ENCODE results near the gene KLHL40.

The KLHL40 gene

GRCh38 chr3:42702982-42703694, 17.8 kb downstream of the KLHL40 start:
- no peak for DNase-seq (ENCODE audit: low read depth, low spot score)

- no peak for DNase-seq (ENCODE audit: low read depth, low spot score)
Measured at GRCh38 chr3:42703695-42704025, 18.3 kb downstream of the KLHL40 start.

GRCh38 chr3:42704136-42704841, 19.0 kb downstream of the KLHL40 start:
- no peak for DNase-seq (ENCODE audit: low read depth, low spot score)

- DNase-seq (ENCODE audit: low read depth, low spot score), result no peak
Measured at GRCh38 chr3:42705058-42705767, 19.9 kb downstream of the KLHL40 start.

GRCh38 chr3:42705962-42706585, 20.7 kb downstream of the KLHL40 start:
- DNase-seq (ENCODE audit: low read depth, low spot score), result no peak

GRCh38 chr3:42706721-42707619, 21.6 kb downstream of the KLHL40 start:
- no peak for DNase-seq (ENCODE audit: low read depth, low spot score)

- no peak for DNase-seq (ENCODE audit: low read depth, low spot score)
Measured at GRCh38 chr3:42707620-42708355, 22.5 kb downstream of the KLHL40 start.

GRCh38 chr3:42708611-42709151, 23.3 kb downstream of the KLHL40 start:
- DNase-seq (ENCODE audit: low read depth, low spot score), result no peak

- no peak for DNase-seq (ENCODE audit: low read depth, low spot score)
Measured at GRCh38 chr3:42709621-42710020, 24.3 kb downstream of the KLHL40 start.

GRCh38 chr3:42710323-42711021, 25.1 kb downstream of the KLHL40 start:
- DNase-seq (ENCODE audit: low read depth, low spot score), result no peak

GRCh38 chr3:42711491-42712343, 26.4 kb downstream of the KLHL40 start:
- DNase-seq (ENCODE audit: low read depth, low spot score), result no peak

GRCh38 chr3:42712344-42712648, 27.0 kb downstream of the KLHL40 start:
- DNase-seq (ENCODE audit: low read depth, low spot score), result no peak

GRCh38 chr3:42712688-42713372, 27.5 kb downstream of the KLHL40 start:
- no peak for DNase-seq (ENCODE audit: low read depth, low spot score)

- no peak for DNase-seq (ENCODE audit: low read depth, low spot score)
Measured at GRCh38 chr3:42713747-42714146, 28.4 kb downstream of the KLHL40 start.

- no peak for DNase-seq (ENCODE audit: low read depth, low spot score)
Measured at GRCh38 chr3:42714171-42714852, 29.0 kb downstream of the KLHL40 start.

GRCh38 chr3:42717306-42717705, 32.0 kb downstream of the KLHL40 start:
- no peak for DNase-seq (ENCODE audit: low read depth, low spot score)

- DNase-seq (ENCODE audit: low read depth, low spot score), result no peak
Measured at GRCh38 chr3:42718338-42718737, 33.0 kb downstream of the KLHL40 start.

GRCh38 chr3:42719002-42719401, 33.7 kb downstream of the KLHL40 start:
- no peak for DNase-seq (ENCODE audit: low read depth, low spot score)
